PC-3 (cell line): ENCODE data around the gene IQSEC1. TPM values are rescaled to one million over a fixed set of nuclear protein-coding genes. Genes with fewer than 3 reads are reported as not detected.

Experiments
- ATAC-seq: fragments of 200-7000 bp; cut with Tn5 transposase; 2 replicates; pipeline ENCODE4 v1.9.1; 2020; ENCODE audit warnings: mild to moderate bottlenecking, moderate library complexity
- BruUV-seq: library from RNA; stranded (reverse); fragments of 400-500 nt; replicated peaks from 2 replicates; lab custom pipeline; 2021; lab: Mats Ljungman, UMichigan
- CTCF ChIA-PET: fragments of 300-600 bp; sonication (Branson Sonifier 250); formaldehyde crosslinking; loops from one replicate; lab custom pipeline; 2022; ENCODE audit warnings: antibody characterized with exemption; lab: Charles Lee
- POLR2A ChIA-PET: fragments of 300-600 bp; sonication (Branson Sonifier 250); formaldehyde crosslinking; loops from one replicate; lab custom pipeline; 2022; ENCODE audit warnings: antibody characterized with exemption; ENCODE audit not compliant: unreplicated experiment; lab: Charles Lee
- DNase-seq: peaks from one replicate; pipeline ENCODE4 v3.0.0-alpha.2; 2015
- H2AFZ ChIP-seq: fragments of 300-600 bp; sonication (generic); 2 replicates; pipeline ENCODE4 v1.6.0; 2016; ENCODE audit warnings: antibody characterized with exemption, low read length
- H3F3A ChIP-seq: fragments of 300-600 bp; sonication (generic); one replicate; pipeline ENCODE4 v1.6.0; 2017; ENCODE audit warnings: antibody characterized with exemption, low read length, control low read depth, mild to moderate bottlenecking; ENCODE audit not compliant: unreplicated experiment
- H3K27ac ChIP-seq: fragments of 300-600 bp; sonication (generic); 2 replicates; pipeline ENCODE4 v1.5.1; 2016; ENCODE audit warnings: mild to moderate bottlenecking, low read length
- H3K27me3 ChIP-seq: fragments of 300-600 bp; sonication (generic); 2 replicates; pipeline ENCODE4 v1.6.1; 2016; ENCODE audit warnings: low read length, mixed read lengths
- H3K36me3 ChIP-seq: fragments of 300-600 bp; sonication (generic); 2 replicates; pipeline ENCODE4 v1.6.1; 2016; ENCODE audit warnings: low read depth, mixed run types, low read length, mixed read lengths
- H3K4me1 ChIP-seq: fragments of 300-600 bp; sonication (generic); 2 replicates; pipeline ENCODE4 v1.5.1; 2016; ENCODE audit warnings: low read length; ENCODE audit not compliant: insufficient read depth
- H3K4me2 ChIP-seq: fragments of 300-600 bp; sonication (generic); 2 replicates; pipeline ENCODE4 v1.6.0; 2016; ENCODE audit warnings: low read length
- H3K4me3 ChIP-seq: fragments of 300-600 bp; sonication (generic); 2 replicates; pipeline ENCODE4 v1.5.1; 2016; ENCODE audit warnings: mild to moderate bottlenecking, low read length, mixed read lengths
- H3K79me2 ChIP-seq: fragments of 300-600 bp; sonication (generic); 2 replicates; pipeline ENCODE4 v1.6.1; 2017; ENCODE audit warnings: low read length, mixed read lengths
- H3K9ac ChIP-seq: fragments of 300-600 bp; sonication (generic); 2 replicates; pipeline ENCODE4 v1.6.0; 2016; ENCODE audit warnings: mild to moderate bottlenecking, low read length
- H3K9me2 ChIP-seq: fragments of 300-600 bp; sonication (generic); replicated peaks from 2 replicates; pipeline ENCODE4 v1.6.1; 2016; ENCODE audit warnings: mixed run types, low read length, mixed read lengths
- H3K9me3 ChIP-seq: fragments of 300-600 bp; sonication (generic); 2 replicates; pipeline ENCODE4 v1.6.1; 2016; ENCODE audit warnings: low read length, mixed read lengths
- H4K20me1 ChIP-seq: fragments of 300-600 bp; sonication (generic); 2 replicates; pipeline ENCODE4 v1.6.1; 2016; ENCODE audit warnings: low read length, mixed read lengths
- EZH2 ChIP-seq: fragments of 300-600 bp; sonication (generic); IDR thresholded peaks from one replicate; pipeline ENCODE4 v1.6.1; 2017; ENCODE audit warnings: antibody characterized with exemption, mild to moderate bottlenecking, low read length; ENCODE audit not compliant: unreplicated experiment
- EZH2phosphoT487 ChIP-seq: fragments of 300-600 bp; sonication (generic); IDR thresholded peaks from 2 replicates; pipeline ENCODE4 v1.6.1; 2018; ENCODE audit warnings: mild to moderate bottlenecking, antibody characterized with exemption, low read length, borderline replicate concordance
- intact Hi-C: fragments of 100-400 bp; cut with micrococcal nuclease; formaldehyde crosslinking; loops from 2 replicates; pipeline ENCODE4 v1.9.0; 2023
- total RNA-seq: library from RNA; depleted of rRNA; stranded (reverse); fragments of >200 nt; gene quantifications from 2 replicates; pipeline ENCODE4 v1.2.3, GENCODE V29; 2014
- TF ChIP-seq, protein P1 (sequence below): fragments of 300-600 bp; sonication (generic); conservative IDR thresholded peaks from 2 replicates; pipeline ENCODE4 v1.5.1; 2017; ENCODE audit warnings: antibody characterized with exemption, low read depth, mild to moderate bottlenecking, low read length

IQSEC1 gene
- total RNA-seq, 1 experiment from 2014 or later: 37.9 TPM

DNA sequence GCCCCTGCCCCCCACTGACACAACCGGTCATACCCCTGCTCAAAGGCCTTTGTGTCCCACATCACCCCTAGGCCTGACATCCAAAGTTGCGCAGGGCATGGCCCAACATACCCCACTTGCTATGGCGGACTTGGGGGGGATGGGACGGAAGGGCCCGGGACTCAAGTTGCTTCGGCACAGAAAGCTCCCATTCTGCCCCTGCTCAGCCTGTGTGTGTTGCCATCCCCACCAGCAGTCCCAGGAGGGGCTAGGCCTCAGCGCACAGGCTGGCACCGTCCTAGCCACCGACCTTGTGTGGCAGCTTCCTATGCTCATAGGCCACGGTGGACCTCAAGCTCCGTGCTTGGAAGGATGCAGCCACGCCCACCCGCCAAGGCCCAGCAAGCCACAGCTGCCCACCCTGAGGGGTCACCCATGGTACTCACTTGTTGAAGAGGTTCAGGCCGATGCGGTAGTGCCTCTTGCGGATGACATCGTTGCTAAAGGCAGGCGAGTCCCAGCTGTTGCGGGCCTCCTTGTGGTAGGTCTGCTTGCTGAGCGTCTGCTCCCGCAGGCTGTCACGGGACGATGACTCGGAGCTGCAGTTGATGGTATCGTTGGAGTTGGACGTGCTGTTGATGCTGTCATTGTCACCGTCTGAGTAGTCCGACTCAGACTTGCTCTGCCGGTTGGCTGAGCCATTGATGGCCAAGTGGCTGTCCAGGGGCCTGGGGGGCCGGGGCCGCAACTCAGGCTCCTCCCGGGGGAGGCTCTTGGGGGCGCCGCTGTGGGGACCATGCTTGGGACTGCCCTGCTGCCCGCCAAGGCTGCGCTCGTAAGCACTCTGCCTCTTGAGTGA is 138.0 kb downstream of the IQSEC1 start:
- Histone ChIP-seq H3K4me3 (no peak overlapping the region), H3K36me3 (no peaks in the 10 kb centered on the region; the same call in none of the 2 replicates), H3K79me2 (no peaks in the 10 kb centered on the region), H3K9me3 (no peaks in the 10 kb centered on the region), H3K4me1 (no peaks in the 10 kb centered on the region), H3K27me3 (no peaks in the 10 kb centered on the region), H3K9me2 (no peaks in the 10 kb centered on the region), H3K9ac (no peak overlapping the region), H4K20me1 (peaks cover 4% of the 10 kb centered on the region; the same call in 1 of the 2 replicates), H3K27ac (no peak overlapping the region), H2AFZ (no peak overlapping the region), H3K4me2 (no peak overlapping the region), H3F3A (no peaks in the 10 kb centered on the region)
- ChIA-PET CTCF (no interaction called here), POLR2A (no interaction called here)
- TF ChIP-seq, protein P1, sequence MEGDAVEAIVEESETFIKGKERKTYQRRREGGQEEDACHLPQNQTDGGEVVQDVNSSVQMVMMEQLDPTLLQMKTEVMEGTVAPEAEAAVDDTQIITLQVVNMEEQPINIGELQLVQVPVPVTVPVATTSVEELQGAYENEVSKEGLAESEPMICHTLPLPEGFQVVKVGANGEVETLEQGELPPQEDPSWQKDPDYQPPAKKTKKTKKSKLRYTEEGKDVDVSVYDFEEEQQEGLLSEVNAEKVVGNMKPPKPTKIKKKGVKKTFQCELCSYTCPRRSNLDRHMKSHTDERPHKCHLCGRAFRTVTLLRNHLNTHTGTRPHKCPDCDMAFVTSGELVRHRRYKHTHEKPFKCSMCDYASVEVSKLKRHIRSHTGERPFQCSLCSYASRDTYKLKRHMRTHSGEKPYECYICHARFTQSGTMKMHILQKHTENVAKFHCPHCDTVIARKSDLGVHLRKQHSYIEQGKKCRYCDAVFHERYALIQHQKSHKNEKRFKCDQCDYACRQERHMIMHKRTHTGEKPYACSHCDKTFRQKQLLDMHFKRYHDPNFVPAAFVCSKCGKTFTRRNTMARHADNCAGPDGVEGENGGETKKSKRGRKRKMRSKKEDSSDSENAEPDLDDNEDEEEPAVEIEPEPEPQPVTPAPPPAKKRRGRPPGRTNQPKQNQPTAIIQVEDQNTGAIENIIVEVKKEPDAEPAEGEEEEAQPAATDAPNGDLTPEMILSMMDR: no peak
- TF ChIP-seq EZH2phosphoT487 (no peak), EZH2 (no peak)
- intact Hi-C loops: no loop called here
- BruUV-seq: no TSS peak
- DNase-seq (no peak), ATAC-seq (no peak)

DNA sequence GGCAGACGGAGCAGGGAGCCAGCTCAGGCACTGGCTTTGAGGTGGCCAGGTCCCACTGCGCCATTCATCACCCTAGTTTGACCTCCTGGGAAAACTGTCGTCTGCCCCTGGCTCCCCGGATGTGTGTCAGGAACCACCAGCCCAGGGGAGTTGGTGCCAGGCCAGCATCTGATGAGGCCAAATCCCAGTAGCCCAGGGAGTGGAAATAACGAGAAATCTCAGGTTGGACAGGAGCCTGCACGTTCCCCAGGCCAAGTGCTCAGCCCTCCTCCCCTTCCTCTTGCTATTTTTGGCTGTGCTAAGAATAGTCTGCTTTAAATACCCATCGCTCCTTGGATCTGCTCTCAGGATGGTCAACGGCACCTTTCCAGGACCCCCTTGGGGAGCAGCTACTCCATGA is 138.8 kb downstream of the IQSEC1 start:
- Histone ChIP-seq H3K4me1 (no peaks in the 10 kb centered on the region), H3K9me3 (no peaks in the 10 kb centered on the region), H3K4me3 (no peak overlapping the region), H3K9me2 (no peaks in the 10 kb centered on the region), H3K36me3 (no peaks in the 10 kb centered on the region; the same call in none of the 2 replicates), H3K4me2 (no peak overlapping the region), H3K27ac (no peak overlapping the region), H2AFZ (no peak overlapping the region), H3K79me2 (no peaks in the 10 kb centered on the region), H4K20me1 (peaks cover 5% of the 10 kb centered on the region; the same call in 1 of the 2 replicates), H3F3A (no peaks in the 10 kb centered on the region), H3K9ac (no peak overlapping the region), H3K27me3 (no peaks in the 10 kb centered on the region)
- no peak for TF ChIP-seq EZH2phosphoT487
- no peak for TF ChIP-seq EZH2
- TF ChIP-seq, protein P1: no peak
- no TSS peak for BruUV-seq
- no peak for DNase-seq
- ChIA-PET POLR2A (no interaction called here), CTCF (no interaction called here)
- no peak for ATAC-seq
- intact Hi-C loops: no loop called here

DNA sequence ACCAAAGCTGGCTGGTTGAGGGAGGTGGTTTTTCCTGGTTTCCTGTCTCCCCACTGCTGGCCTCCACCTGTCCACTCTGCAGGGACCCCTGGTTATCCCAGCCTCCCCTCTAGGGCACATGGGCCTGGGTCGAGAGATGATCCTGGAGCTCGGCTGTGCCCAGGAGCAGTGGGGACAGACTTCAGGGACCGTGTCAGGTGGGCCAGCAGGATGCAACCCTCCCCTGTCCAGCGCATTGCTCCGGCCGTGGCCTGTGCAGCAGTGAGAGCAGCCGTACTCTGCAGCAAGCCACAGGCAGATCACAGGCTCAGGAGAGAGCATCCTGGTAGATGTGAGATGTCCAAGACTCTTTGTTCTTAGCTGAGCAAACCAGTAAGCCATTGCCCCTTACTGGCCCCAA is 139.3 kb downstream of the IQSEC1 start:
- H3K4me1 ChIP-seq: no peaks in the 10 kb centered on the region
- BruUV-seq: no TSS peak
- TF ChIP-seq EZH2phosphoT487 (no peak), EZH2 (no peak)
- TF ChIP-seq, protein P1: no peak
- H3F3A ChIP-seq: no peaks in the 10 kb centered on the region
- no peak overlapping the region for H3K4me3 ChIP-seq
- no peak overlapping the region for H3K27ac ChIP-seq
- H3K9ac ChIP-seq: no peak overlapping the region
- no peaks in the 10 kb centered on the region for H3K9me3 ChIP-seq
- peaks cover 5% of the 10 kb centered on the region; the same call in 1 of the 2 replicates for H4K20me1 ChIP-seq
- no peaks in the 10 kb centered on the region for H3K27me3 ChIP-seq
- intact Hi-C loops: no loop called here
- H3K79me2 ChIP-seq: no peaks in the 10 kb centered on the region
- no peaks in the 10 kb centered on the region; the same call in none of the 2 replicates for H3K36me3 ChIP-seq
- no peak overlapping the region for H3K4me2 ChIP-seq
- no peak for DNase-seq
- no peak overlapping the region for H2AFZ ChIP-seq
- ChIA-PET CTCF (no interaction called here), POLR2A (no interaction called here)
- H3K9me2 ChIP-seq: no peaks in the 10 kb centered on the region
- no peak for ATAC-seq
